K562 (cell line): Measurements from ENCODE around the gene SFPQ. TPM values are rescaled to one million over a fixed set of nuclear protein-coding genes. Genes with fewer than 3 reads are reported as not detected.

ENCODE experiments used
- ARNT ChIP-seq, 2 experiments: fragments of 450-650 bp; IDR thresholded peaks; 2 replicates each; pipeline ENCODE4 v1.6.1; 2016; ENCODE audit warnings: mild to moderate bottlenecking in 1 of 2
- ATF2 ChIP-seq: sonication (generic); formaldehyde crosslinking; IDR thresholded peaks from 2 replicates; pipeline ENCODE4 v1.8.1; 2022; ENCODE audit warnings: missing genetic modification reagents
- CSDE1 ChIP-seq, 2 experiments: fragments of 450-650 bp; IDR thresholded peaks; 2 replicates each; pipeline ENCODE4 v1.6.1; 2016; ENCODE audit warnings: mild to moderate bottlenecking in 1 of 2
- ELK3 ChIP-seq: fragments of 450-650 bp; formaldehyde crosslinking; IDR thresholded peaks from 2 replicates; pipeline ENCODE4 v1.4.0; 2020; ENCODE audit warnings: mild to moderate bottlenecking
- ETV6 ChIP-seq, 3 experiments: fragments of 150-350 bp in 1 of 3; sonication (generic) in 1 of 3; formaldehyde crosslinking in 1 of 3; IDR thresholded peaks; 2 replicates each; pipeline versions ENCODE4 v1.6.1 to v1.8.0; 2014 to 2022; ENCODE audit warnings: borderline replicate concordance in 2 of 3, low read depth in 2 of 3, antibody characterized with exemption in 1 of 3, low read length in 1 of 3, mild to moderate bottlenecking in 1 of 3, missing genetic modification reagents in 1 of 3
- FOXK1 ChIP-seq: sonication (generic); formaldehyde crosslinking; IDR thresholded peaks from 2 replicates; pipeline ENCODE4 v1.8.0; 2022; ENCODE audit warnings: missing genetic modification reagents, mild to moderate bottlenecking, borderline replicate concordance
- FUS ChIP-seq: fragments of 200-400 bp; formaldehyde crosslinking; optimal IDR thresholded peaks from 2 replicates; pipeline ENCODE3; 2017; ENCODE audit warnings: low read depth, low read length
- GABPB2 ChIP-seq: fragments of 250-450 bp; sonication (Bioruptor Pico); conservative IDR thresholded peaks from 2 replicates; pipeline ENCODE4 v1.5.1; 2021; ENCODE audit warnings: mild to moderate bottlenecking
- HIVEP1 ChIP-seq: fragments of 250-450 bp; sonication (Bioruptor Pico); IDR thresholded peaks from 2 replicates; pipeline ENCODE4 v1.4.0; 2020; ENCODE audit warnings: mild to moderate bottlenecking
- HMG20B ChIP-seq: fragments of 250-450 bp; sonication (Bioruptor Pico); IDR thresholded peaks from 2 replicates; pipeline ENCODE4 v1.5.0; 2021; ENCODE audit warnings: mild to moderate bottlenecking
- KDM4B ChIP-seq, 2 experiments: fragments of 450-650 bp in 1 of 2; sonication (generic) in 1 of 2; IDR thresholded peaks; 2 replicates each; pipeline ENCODE4 v1.6.1; 2016 to 2017; ENCODE audit warnings: borderline replicate concordance in 2 of 2, antibody characterized with exemption in 1 of 2, low read depth in 1 of 2, mild to moderate bottlenecking in 1 of 2
- MTA2 ChIP-seq: fragments of 450-650 bp; IDR thresholded peaks from 2 replicates; pipeline ENCODE4 v1.6.1; 2016; ENCODE audit warnings: low read depth
- MYNN ChIP-seq, 2 experiments: sonication (generic); formaldehyde crosslinking in 1 of 2; IDR thresholded peaks; 2 replicates each; pipeline versions ENCODE4 v1.5.0 to v1.6.1; 2016 to 2020; ENCODE audit warnings: antibody characterized with exemption in 1 of 2, missing genetic modification reagents in 1 of 2
- PHF21A ChIP-seq: fragments of 450-650 bp; IDR thresholded peaks from 2 replicates; pipeline ENCODE4 v1.6.1; 2017; ENCODE audit warnings: low read depth, borderline replicate concordance
- PREB ChIP-seq: sonication (generic); formaldehyde crosslinking; IDR thresholded peaks from 2 replicates; pipeline ENCODE4 v1.8.1; 2023; ENCODE audit warnings: mild to moderate bottlenecking, missing genetic modification reagents
- PTTG1 ChIP-seq: fragments of 450-650 bp; IDR thresholded peaks from 2 replicates; pipeline ENCODE4 v1.6.1; 2016; ENCODE audit warnings: low read depth, mild to moderate bottlenecking, missing genetic modification characterization, missing compliant biosample characterization
- RCOR1 ChIP-seq, 2 experiments: IDR thresholded peaks; 2 replicates each; pipeline ENCODE4 v1.6.1; 2012; ENCODE audit warnings: low read depth in 2 of 2, low read length in 2 of 2, borderline replicate concordance in 1 of 2, improper control_type of control experiment in 1 of 2
- RFX7 ChIP-seq: fragments of 250-450 bp; sonication (Bioruptor Pico); IDR thresholded peaks from 2 replicates; pipeline ENCODE4 v1.5.1; 2021; ENCODE audit warnings: mild to moderate bottlenecking
- SIN3B ChIP-seq: fragments of 450-650 bp; IDR thresholded peaks from 2 replicates; pipeline ENCODE4 v1.6.1; 2017; ENCODE audit warnings: low read depth, mild to moderate bottlenecking, moderate library complexity
- TAF1 ChIP-seq: IDR thresholded peaks from 2 replicates; pipeline ENCODE4 v1.6.1; 2011; ENCODE audit warnings: mild to moderate bottlenecking, low read length, moderate library complexity; ENCODE audit not compliant: insufficient read depth, control insufficient read depth, severe bottlenecking; ENCODE audit errors: extremely low read depth
- TCF3 ChIP-seq: sonication (generic); formaldehyde crosslinking; IDR thresholded peaks from 2 replicates; pipeline ENCODE4 v1.4.0; 2020; ENCODE audit warnings: mild to moderate bottlenecking, missing genetic modification reagents
- TRIM28 ChIP-seq: fragments of 450-650 bp; IDR thresholded peaks from 2 replicates; pipeline ENCODE4 v1.6.1; 2017
- VEZF1 ChIP-seq: fragments of 200-800 bp; sonication (Bioruptor generic); IDR thresholded peaks from 2 replicates; pipeline ENCODE4 v1.6.1; 2017; ENCODE audit warnings: missing genetic modification characterization, missing compliant biosample characterization
- WHSC1 ChIP-seq: IDR thresholded peaks from one replicate; pipeline ENCODE4 v1.6.1; 2012; ENCODE audit warnings: low read length, control low read depth, inconsistent platforms
- ZNF347 ChIP-seq: fragments of 450-650 bp; formaldehyde crosslinking; IDR thresholded peaks from 2 replicates; pipeline ENCODE4 v1.4.0; 2020; ENCODE audit warnings: low read depth, mild to moderate bottlenecking, moderate library complexity
- polyA plus RNA-seq, 8 experiments: library from polyadenylated mRNA; depleted of rRNA in 4 of 8; stranded (reverse) in 5 of 8; unstranded in 3 of 8; fragments of >200 nt; fragmentation: Nextera tagmentation in 2 of 8; fragmentation: Illumina TruSeq in 1 of 8; extraction: Ambion mirVana in 2 of 8; extraction: Trizol in 1 of 8; gene quantifications; 2 replicates each; pipeline versions ENCODE4 v1.2.1 to v1.2.3, GENCODE V29; 2011 to 2014; ENCODE audit warnings: inconsistent platforms in 1 of 8, missing spikeins in 1 of 8
- total RNA-seq, 7 experiments: library from RNA; depleted of rRNA in 6 of 7; stranded (reverse); fragments of >200 nt in 6 of 7; fragmentation: Illumina TruSeq in 2 of 7; extraction: Trizol in 2 of 7; gene quantifications; 2 replicates each; pipeline versions ENCODE4 v1.2.1 to v1.2.3, GENCODE V29; 2011 to 2021; ENCODE audit warnings: low replicate concordance in 1 of 7

Gene SFPQ
- total and polyA plus RNA-seq, 9 of the 15 experiments (the other 6 are each of a cell fraction or from before 2014, with no cell fraction given): 69.7 to 562 (median 399) TPM

GRCh38 chr1:35180776-35181374 lies 12.1 kb downstream of the SFPQ start (continued):
- no peak for TF ChIP-seq HMG20B
- TF ChIP-seq TCF3 (CRISPR knock-in tag): peak; percentile 86
- no peak for TF ChIP-seq ETV6 (IDR thresholded peaks at IDR 0.05; ENCODE audit: borderline replicate concordance in 1 of 2, low read depth in 2 of 2, low read length in 1 of 2)
- no peak for TF ChIP-seq ETV6 (CRISPR knock-in tag; IDR thresholded peaks at IDR 0.05; ENCODE audit: borderline replicate concordance)
- no peak for TF ChIP-seq RFX7 (CRISPR knock-in tag)
- no peak for TF ChIP-seq KDM4B (IDR thresholded peaks at IDR 0.05; ENCODE audit: borderline replicate concordance in 2 of 2, low read depth in 1 of 2)
- TF ChIP-seq PREB (CRISPR knock-in tag): peak; percentile 28; the same call in 1 of the 2 replicates
- TF ChIP-seq FOXK1 (CRISPR knock-in tag): 0 out of 2 replicates have a peak, but pooled peaks have one; percentile 38
- peak; percentile 43; the same call in 1 of the 2 replicates for TF ChIP-seq MYNN (IDR thresholded peaks at IDR 0.05)
- TF ChIP-seq MYNN (CRISPR knock-in tag; IDR thresholded peaks at IDR 0.05): no peak
- no peak for TF ChIP-seq CSDE1 (IDR thresholded peaks at IDR 0.05)
- no peak for TF ChIP-seq TRIM28
- TF ChIP-seq ATF2 (CRISPR knock-in tag): no peak
- TF ChIP-seq PTTG1 (tag): no peak
- no peak for TF ChIP-seq ARNT (IDR thresholded peaks at IDR 0.05)
- TF ChIP-seq FUS: no peak
- no peak for TF ChIP-seq VEZF1 (CRISPR knock-in tag)
- TF ChIP-seq ELK3: peak; percentile 72; the same call in 1 of the 2 replicates
- no peak for TF ChIP-seq SIN3B
- no peak for TF ChIP-seq HIVEP1 (CRISPR knock-in tag)
- TF ChIP-seq PHF21A: no peak
- no peak for TF ChIP-seq GABPB2 (CRISPR knock-in tag)
- TF ChIP-seq TAF1: no peak
- TF ChIP-seq MTA2: no peak
- TF ChIP-seq RCOR1 (IDR thresholded peaks at IDR 0.05; ENCODE audit: borderline replicate concordance in 1 of 2, low read depth in 2 of 2, low read length in 2 of 2): no peak
- no peak for TF ChIP-seq ZNF347
- no peak for TF ChIP-seq WHSC1
